Activated CD8-positive, alpha-beta memory T cell treated with anti-CD3 and anti-CD28 coated beads for 4 hours (primary cell): ENCODE measurements around the gene ESR2.
"Not testable (repeated sequence)": the region's sequence is repeated elsewhere in the genome, so short reads cannot be mapped to it uniquely, and the experiment has no call there.

Experiments
- DNase-seq, 2 donors: peaks; one replicate each; pipeline ENCODE4 v3.0.0-alpha.2; 2020; ENCODE audit warnings: low read depth in 2 of 2

Gene ESR2

DNA sequence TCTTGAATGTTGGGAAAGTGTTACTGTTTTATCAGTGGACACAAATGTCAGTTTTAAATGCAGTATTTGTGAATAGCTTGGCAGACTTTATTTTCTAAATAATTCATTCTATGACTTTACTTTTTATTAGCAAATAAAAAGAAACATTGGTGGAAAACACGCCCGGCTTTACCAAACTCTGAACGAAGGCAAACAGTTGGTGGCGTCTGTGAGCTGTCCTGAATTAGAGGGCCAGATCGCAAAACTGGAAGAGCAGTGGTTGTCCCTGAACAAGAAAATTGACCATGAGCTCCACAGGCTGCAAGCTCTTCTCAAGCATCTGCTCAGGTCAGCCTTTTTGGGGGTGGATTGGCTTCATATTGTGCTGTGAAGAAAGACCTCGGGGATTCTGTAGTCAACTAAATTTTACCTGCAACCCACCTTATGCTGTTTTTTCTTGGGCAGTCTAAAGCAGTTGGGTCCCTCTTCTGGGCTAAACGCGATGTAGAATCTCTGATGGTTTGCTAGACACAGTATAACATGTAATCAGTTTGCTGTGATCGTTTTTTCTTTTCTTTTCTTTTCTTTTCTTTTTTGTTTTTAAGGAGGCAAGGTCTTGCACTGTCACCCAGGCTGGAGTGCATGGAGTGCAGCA is 156.4 kb downstream of the ESR2 start:
- DNase-seq, result no peak

DNA sequence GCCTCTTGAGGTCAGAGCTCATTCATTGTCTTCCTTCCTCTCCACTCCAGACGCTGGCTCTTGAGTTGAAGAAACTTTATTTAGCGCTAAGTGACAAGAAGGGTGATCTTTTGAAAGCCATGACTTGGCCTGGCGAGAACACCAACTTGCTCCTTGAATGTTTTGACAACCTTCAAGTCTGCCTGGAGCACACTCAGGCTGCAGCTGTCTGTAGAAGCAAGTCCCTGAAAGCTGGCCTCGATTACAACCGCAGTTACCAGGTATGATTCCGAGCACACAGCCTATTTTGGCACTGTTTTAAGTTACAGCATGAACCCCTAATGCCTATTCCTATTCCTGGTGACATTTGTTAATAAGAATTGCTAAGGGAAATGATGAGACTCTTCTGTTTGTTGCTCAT is 167.6 kb downstream of the ESR2 start:
- DNase-seq, result no peak

- no peak for DNase-seq
Observed at GRCh38 chr14:64125270-64125669, 168.9 kb downstream of the ESR2 start.

DNA sequence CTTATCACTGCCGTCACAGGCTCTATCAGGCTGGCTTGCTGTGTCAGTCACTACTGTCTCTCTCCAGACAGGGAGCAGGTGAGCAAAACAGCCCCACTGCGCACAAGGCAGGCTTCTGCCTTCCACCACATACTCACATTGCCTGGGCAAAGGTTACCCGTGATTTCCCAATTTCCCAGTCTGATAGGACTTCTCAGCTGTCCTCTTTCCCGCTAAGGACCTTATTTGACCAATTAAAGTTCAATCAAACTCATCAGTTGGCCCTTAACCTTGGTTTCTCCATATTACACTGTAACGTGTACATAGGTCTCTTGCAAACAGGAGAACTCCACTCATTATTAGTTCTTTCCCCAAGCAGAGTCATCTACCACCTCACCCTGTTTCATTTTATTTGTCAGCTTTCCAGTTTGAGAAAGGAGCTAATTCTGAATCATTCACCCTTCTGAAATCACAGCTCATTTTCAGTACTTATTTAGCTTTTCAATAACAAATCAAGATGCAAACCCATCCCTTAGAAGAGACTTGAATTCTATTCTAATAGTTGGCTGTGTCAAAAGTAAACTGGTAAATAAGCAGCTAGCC is 170.8 kb downstream of the ESR2 start:
- no peak for DNase-seq

DNA sequence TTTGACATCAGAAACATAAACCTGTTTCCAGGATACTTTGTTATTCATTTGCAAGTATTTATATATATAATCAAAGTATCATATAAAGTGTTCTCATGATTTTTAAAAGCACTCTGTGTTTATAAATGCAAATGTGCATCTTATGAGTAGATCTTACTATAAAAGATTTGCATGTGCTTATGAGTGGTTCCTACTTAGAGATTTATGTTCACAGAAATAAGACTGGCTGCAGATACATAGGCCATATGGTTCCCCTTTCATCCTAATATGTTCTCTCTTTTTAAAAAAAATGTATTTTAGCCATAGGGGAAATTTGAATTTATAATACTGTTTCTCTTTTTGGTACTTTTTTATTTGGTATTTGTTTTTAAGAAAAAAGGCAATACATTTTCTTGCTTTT is 174.2 kb downstream of the ESR2 start:
- no peak for DNase-seq

DNA sequence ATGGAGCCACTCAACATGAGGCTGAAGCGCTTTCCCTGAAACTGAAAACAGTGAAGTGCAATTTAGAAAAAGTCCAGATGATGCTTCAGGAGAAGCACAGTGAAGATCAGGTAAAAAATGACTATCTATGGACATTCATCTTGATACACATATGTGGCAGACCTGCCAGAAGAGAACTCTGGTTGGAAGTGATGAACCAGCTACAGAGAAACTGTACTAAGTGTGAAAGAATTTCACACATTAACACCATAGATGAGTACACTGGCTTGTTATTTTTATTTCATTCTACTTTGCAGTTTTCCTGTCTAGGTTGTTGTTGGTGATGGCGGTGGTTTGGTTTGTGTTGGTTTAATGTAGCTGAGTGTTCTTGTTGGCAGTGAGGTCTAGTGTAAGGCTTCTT is 174.7 kb downstream of the ESR2 start:
- DNase-seq, result no peak

DNA sequence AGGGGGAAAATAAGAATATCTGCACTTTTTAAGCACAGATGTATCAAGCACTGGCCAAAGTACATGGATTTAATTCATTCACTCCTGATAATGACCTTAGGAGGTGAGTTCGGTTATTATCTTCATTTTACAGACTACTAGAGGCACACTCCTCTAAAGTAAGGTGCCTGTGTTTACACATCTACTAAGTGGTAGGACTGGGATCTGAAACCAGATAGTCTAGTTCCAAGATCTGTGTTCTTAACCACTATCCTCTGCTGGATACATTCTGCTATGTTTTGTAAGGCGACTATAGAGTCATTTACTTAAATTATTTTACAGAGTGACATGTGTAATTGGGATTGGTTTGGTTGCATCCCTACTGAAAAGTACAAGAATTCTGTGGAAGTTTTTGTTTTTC is 175.3 kb downstream of the ESR2 start:
- DNase-seq, result no peak

GRCh38 chr14:64118403-64118742 is 175.8 kb downstream of the ESR2 start:
- not testable (repeated sequence) for DNase-seq

- DNase-seq, result no peak
Observed at GRCh38 chr14:64117671-64118402, 176.3 kb downstream of the ESR2 start.

- no peak for DNase-seq
Observed at GRCh38 chr14:64115401-64115800, 178.8 kb downstream of the ESR2 start.

DNA sequence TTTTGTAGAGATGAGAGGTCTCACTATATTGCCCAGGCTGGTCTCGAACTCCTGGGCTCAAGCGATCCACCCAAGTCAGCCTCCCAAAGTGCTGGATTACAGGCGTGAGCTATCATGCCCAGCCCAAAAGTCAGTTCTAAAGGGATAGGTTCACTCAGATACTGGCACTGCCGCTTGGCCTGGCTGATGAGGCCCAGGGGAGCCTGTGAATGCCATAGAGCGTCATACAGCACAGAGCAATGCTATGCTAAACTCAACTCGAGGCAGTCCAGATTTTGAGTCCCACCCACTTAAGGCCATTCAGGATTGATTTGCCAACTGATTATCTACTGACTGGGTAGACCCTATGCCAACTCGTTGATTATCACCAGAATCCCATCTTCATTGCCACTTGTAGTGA is 179.4 kb downstream of the ESR2 start:
- DNase-seq, result no peak

DNA sequence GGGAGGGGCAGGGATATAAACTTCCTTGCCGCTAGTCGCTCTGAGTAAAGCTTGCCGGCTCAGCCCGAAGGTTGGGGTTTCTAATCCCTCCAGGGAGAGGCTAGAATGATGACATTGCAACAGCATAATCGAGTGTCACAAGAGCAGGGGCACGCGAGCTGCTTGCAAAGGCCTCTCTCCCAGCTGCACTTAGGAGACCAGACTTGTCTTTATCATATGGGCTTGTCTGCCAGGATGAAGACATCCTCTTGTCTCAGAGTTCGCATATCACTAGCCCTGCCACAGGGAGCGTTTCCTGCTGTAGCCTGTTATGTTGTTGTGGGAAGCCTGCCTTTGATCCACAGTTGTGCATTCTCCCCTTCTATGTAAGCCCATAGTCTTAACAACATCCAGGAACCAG is 180.0 kb downstream of the ESR2 start:
- DNase-seq, result no peak

DNA sequence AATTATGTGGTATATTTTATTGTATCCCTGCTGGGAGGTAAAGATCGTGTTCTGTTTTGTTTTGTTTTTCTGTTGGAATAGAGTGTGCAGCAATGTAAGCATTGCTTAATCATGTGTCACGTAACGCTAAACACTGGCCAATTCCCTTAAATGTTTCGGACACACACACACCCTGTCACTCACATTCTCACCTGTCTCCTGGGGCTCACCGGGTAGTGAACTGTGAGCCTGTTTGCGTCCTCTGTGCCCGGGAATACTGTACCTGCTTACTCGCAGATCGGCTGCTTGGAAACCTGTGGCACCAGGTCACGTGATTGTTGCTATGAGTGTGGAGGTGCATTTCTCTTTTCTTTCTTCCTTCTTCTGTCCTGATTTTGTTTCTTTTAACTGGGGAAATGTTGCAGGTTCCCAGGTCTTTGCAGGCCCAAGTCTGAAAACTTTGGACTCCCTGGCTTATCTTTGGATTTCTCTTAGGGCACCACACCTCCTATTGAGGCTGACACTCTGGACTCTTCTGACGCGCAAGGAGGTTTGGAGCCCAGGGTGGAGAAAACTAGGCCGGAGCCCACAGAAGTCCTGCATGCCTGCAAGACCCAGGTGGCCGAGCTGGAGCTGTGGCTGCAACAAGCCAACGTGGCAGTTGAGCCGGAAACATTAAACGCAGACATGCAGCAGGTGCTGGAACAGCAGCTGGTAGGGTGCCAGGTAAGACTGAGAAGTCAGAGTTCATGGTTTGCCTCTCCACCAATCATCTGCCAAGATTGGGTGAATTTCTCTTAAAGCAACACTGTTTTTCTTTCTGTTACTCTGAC is 181.1 kb downstream of the ESR2 start:
- DNase-seq, result no peak

GRCh38 chr14:64110802-64111201 is 183.4 kb downstream of the ESR2 start:
- no peak for DNase-seq

DNA sequence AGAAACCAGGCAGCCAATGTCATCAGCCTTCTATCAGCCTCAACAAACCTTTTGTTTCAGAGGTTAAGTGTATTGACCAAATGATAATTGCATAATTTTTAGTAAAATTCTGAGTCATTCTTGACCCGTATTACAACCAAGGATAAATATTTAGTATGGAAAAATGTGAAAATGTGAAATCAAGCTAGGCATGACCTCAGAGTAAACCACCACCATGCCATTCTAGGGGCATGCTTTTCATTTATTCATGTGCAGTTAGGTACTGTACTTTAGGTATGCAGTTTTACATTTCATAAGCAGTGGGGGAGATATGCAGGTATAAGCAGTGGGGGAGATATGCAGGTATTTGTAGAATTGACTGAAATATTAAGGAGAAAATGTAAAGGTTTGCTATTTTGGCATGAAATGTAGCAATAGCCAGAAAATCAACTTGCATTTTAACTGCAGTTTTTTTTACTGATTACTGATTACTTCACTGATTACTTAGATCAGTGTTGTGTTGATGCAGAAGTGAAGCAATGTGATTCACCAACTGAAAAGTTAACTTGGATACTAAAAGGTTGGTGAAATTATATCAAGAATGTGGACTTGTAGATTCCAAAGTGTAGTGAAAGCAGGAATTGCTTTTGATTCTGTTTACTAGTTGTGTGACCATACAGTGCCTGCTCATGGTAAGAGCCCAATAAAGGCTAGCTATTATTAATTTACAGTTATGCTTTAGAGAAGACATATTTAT is 184.2 kb downstream of the ESR2 start:
- no peak for DNase-seq

DNA sequence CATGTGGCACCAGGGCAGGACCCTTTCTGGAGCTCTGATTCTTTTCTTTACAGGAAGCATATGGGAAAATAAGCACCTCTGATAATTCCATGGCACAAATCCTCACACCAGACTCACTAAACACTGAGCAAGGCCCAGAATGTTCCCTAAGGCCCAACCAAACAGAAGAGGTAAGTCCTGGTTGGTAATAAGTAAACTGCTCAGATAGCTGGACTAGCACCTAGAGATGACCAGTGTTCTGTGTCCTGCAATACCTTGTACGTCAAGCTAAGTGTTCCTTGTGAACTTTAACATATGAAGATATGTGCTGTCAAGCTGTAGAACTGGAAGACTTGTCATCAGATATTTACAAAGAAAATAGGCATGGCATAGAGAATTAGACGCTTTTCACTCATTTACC is 186.7 kb downstream of the ESR2 start:
- no peak for DNase-seq

DNA sequence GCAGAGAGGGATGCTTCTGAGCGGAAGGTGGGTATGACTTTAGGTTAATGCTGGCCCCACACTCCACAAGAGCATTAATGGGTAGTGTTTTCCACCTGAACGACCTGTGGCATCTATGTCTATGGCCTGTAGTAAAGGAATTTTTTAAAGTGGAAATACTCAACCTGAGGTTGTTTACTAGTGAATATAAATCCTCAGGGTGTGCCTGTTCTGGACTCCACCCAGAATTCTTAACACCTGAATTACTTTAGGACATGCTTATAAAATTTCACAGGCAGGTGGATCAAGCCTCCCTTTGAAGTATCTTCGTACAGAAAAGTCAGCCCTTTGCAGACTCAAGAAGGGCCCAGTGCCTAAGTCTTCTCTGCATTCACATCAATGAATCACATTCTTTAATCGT is 196.1 kb downstream of the ESR2 start:
- no peak for DNase-seq

DNA sequence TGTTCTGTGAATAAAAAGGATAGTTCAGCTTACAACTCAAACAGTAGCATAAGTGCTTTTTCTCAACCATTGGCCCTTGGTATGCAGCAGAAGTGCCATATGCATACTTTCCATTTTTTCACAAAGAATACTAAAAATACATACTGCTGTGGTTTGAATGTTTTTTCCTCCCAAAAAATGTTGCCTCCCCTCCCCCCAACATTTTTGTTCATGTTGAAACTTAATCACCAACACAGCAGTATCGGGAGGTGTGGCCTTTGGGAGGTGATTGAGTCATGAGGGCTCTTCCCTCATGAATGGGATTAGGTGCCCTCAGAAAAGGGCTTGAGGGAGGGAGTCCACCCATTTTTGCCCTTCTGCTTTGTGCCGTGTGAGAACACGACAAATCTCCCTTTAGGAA is 198.6 kb downstream of the ESR2 start:
- no peak for DNase-seq

DNA sequence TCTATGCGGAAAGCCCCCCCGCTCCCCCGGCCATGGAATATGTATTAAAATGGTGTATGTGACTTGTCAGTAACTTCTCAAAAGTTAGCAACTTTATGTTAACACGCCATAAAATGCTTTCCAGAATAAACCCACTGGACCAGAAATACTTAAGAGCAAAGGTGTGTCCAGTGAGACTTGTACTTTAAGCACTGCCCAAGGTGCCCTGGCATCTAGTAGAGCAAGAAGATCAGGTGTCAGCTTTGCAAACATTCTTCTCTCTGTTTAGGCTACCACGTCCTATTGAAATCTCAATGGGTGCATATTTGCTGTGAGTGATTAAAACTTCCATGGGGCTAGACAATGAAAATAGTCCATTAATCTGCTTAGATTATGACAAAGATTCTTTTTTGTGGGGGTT is 201.2 kb downstream of the ESR2 start:
- no peak for DNase-seq

GRCh38 chr14:64092338-64092737 is 201.8 kb downstream of the ESR2 start:
- DNase-seq, result no peak

DNA sequence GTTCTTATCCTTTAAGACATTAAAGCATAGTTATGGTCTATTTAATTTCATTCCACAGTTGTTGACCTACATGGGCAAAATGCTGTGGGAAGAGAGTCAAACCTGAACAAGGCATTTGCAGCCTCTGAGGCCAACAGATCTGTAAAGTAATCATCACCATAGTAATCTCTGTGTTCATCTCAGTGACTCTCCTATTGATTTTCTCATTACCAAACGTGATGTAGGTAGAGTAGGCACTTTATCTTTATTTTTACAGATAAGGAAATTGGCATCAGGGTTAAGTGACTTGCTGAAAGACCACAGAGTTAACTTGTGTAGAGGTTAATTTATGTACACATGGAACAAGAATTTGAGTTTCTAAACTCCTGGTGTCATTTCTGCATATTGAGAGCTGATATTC is 203.0 kb downstream of the ESR2 start:
- no peak for DNase-seq

- no peak for DNase-seq
Observed at GRCh38 chr14:64089920-64090319, 204.3 kb downstream of the ESR2 start.
